ENCODE measurements around the gene TRMT112.

- TF ChIP-seq POLR2A (IDR thresholded peaks at IDR 0.05) (no peak), CTCF (IDR thresholded peaks at IDR 0.05) (no peak), EP300 (IDR thresholded peaks at IDR 0.05) (no peak)
Observed at GRCh38 chr11:64330888-64331287, 13.5 kb upstream of the TRMT112 start.

Data from upper lobe of left lung (tissue), 4 donors.